ENCODE measurements around the gene ZMAT5.

Gene ZMAT5

GRCh38 chr22:29726512-29727130, 40.2 kb downstream of the ZMAT5 start:
- DNase-seq: no peak

GRCh38 chr22:29726106-29726505, 40.7 kb downstream of the ZMAT5 start:
- DNase-seq: no peak

GRCh38 chr22:29724843-29725242, 42.0 kb downstream of the ZMAT5 start:
- no peak for DNase-seq

GRCh38 chr22:29723766-29724165, 43.0 kb downstream of the ZMAT5 start:
- DNase-seq: no peak

GRCh38 chr22:29722587-29722986, 44.2 kb downstream of the ZMAT5 start:
- no peak for DNase-seq

GRCh38 chr22:29722151-29722550, 44.7 kb downstream of the ZMAT5 start:
- no peak for DNase-seq

- DNase-seq: no peak
Measured at GRCh38 chr22:29720811-29721323, 45.9 kb downstream of the ZMAT5 start.

GRCh38 chr22:29719899-29720645, 46.7 kb downstream of the ZMAT5 start, which contains the start of gene CABP7:
CABP7 (plus strand) TSS chr22:29720003; CDS start chr22:29720425, 422 bp downstream.
- DNase-seq: no peak

GRCh38 chr22:29718949-29719898, 47.6 kb downstream of the ZMAT5 start:
- DNase-seq: no peak

- no peak for DNase-seq
Measured at GRCh38 chr22:29717789-29718188, 49.0 kb downstream of the ZMAT5 start.

- no peak for DNase-seq
Measured at GRCh38 chr22:29716814-29717545, 49.8 kb downstream of the ZMAT5 start.

- no peak for DNase-seq
Measured at GRCh38 chr22:29715705-29716104, 51.1 kb downstream of the ZMAT5 start.

- no peak for DNase-seq
Measured at GRCh38 chr22:29715240-29715639, 51.6 kb downstream of the ZMAT5 start.

- no peak for DNase-seq
Measured at GRCh38 chr22:29713156-29713727, 53.6 kb downstream of the ZMAT5 start.

GRCh38 chr22:29712119-29712518, 54.7 kb downstream of the ZMAT5 start:
- no peak for DNase-seq

- no peak for DNase-seq
Measured at GRCh38 chr22:29710922-29711593, 55.7 kb downstream of the ZMAT5 start.

- DNase-seq: no peak
Measured at GRCh38 chr22:29710193-29710592, 56.6 kb downstream of the ZMAT5 start.

- DNase-seq: no peak
Measured at GRCh38 chr22:29707471-29707870, 59.3 kb downstream of the ZMAT5 start.

- DNase-seq: no peak
Measured at GRCh38 chr22:29707010-29707409, 59.8 kb downstream of the ZMAT5 start.

GRCh38 chr22:29706486-29706885, 60.3 kb downstream of the ZMAT5 start:
- DNase-seq: no peak

- DNase-seq: no peak
Measured at GRCh38 chr22:29705651-29706050, 61.2 kb downstream of the ZMAT5 start.
